ENCODE data around the gene SMYD3. TPM values are rescaled to one million over a fixed set of nuclear protein-coding genes. Genes with fewer than 3 reads are reported as not detected.

The SMYD3 gene
- total RNA-seq, 3 donors from 2014 or later (not counting 1 experiment from before 2014, with no cell fraction given), result 43.6 to 48.0 (median 46.1) TPM

GRCh38 chr1:246138781-246139180, 368.3 kb downstream of the SMYD3 start:
- no peak overlapping the region for H3K27ac Mint-ChIP-seq
- Histone ChIP-seq H3K36me3 (ENCODE audit: control insufficient read depth, insufficient read depth, low read length) (no peaks in the 10 kb centered on the region), H3K4me1 (ENCODE audit: control insufficient read depth, insufficient read depth, low read length) (no peaks in the 10 kb centered on the region), H3K9me3 (ENCODE audit: control insufficient read depth, insufficient read depth, low read length) (no peaks in the 10 kb centered on the region), H3K27ac (ENCODE audit: low read length) (no peak overlapping the region), H3K27me3 (ENCODE audit: control insufficient read depth, insufficient read depth, low read length) (no peaks in the 10 kb centered on the region), H3K4me3 (ENCODE audit: low read length) (no peak overlapping the region)
- intact Hi-C loops (cut with micrococcal nuclease), result no loop called here
- H3K4me3 Mint-ChIP-seq, result no peak overlapping the region
- ATAC-seq (no peak), DNase-seq (no peak)
- no peak for TF ChIP-seq CTCF (IDR thresholded peaks at IDR 0.05)
- no peaks in the 10 kb centered on the region for H3K36me3 Mint-ChIP-seq
- WGBS (ENCODE audit: insufficient coverage), result 100% methylated on average over 1 of the region's 2 CpGs
- H3K4me1 Mint-ChIP-seq, result no peaks in the 10 kb centered on the region
- no peaks in the 10 kb centered on the region for H3K27me3 Mint-ChIP-seq (ENCODE audit: low read depth in 2 of 2)
- no peaks in the 10 kb centered on the region for H3K9me3 Mint-ChIP-seq

- H3K4me1 Mint-ChIP-seq, result no peaks in the 10 kb centered on the region
- no peaks in the 10 kb centered on the region for H3K9me3 ChIP-seq (ENCODE audit: control insufficient read depth, insufficient read depth, low read length)
- no peaks in the 10 kb centered on the region for H3K36me3 ChIP-seq (ENCODE audit: control insufficient read depth, insufficient read depth, low read length)
- ATAC-seq (no peak), DNase-seq (no peak)
- H3K27me3 Mint-ChIP-seq (ENCODE audit: low read depth in 2 of 2), result no peaks in the 10 kb centered on the region
- H3K27ac ChIP-seq (ENCODE audit: low read length), result no peak overlapping the region
- no peaks in the 10 kb centered on the region for H3K27me3 ChIP-seq (ENCODE audit: control insufficient read depth, insufficient read depth, low read length)
- no peak for TF ChIP-seq CTCF (IDR thresholded peaks at IDR 0.05)
- H3K4me1 ChIP-seq (ENCODE audit: control insufficient read depth, insufficient read depth, low read length), result no peaks in the 10 kb centered on the region
- H3K4me3 ChIP-seq (ENCODE audit: low read length), result no peak overlapping the region
- no peak overlapping the region for H3K27ac Mint-ChIP-seq
- intact Hi-C loops (cut with micrococcal nuclease), result no loop called here
- no peak overlapping the region for H3K4me3 Mint-ChIP-seq
- no peaks in the 10 kb centered on the region for H3K36me3 Mint-ChIP-seq
- no peaks in the 10 kb centered on the region for H3K9me3 Mint-ChIP-seq
Observed at GRCh38 chr1:246136477-246136876, 370.6 kb downstream of the SMYD3 start.

GRCh38 chr1:246134789-246135188, 372.3 kb downstream of the SMYD3 start:
- Histone ChIP-seq H3K27ac (ENCODE audit: low read length) (no peak overlapping the region), H3K36me3 (ENCODE audit: control insufficient read depth, insufficient read depth, low read length) (no peaks in the 10 kb centered on the region), H3K27me3 (ENCODE audit: control insufficient read depth, insufficient read depth, low read length) (no peaks in the 10 kb centered on the region), H3K9me3 (ENCODE audit: control insufficient read depth, insufficient read depth, low read length) (no peaks in the 10 kb centered on the region), H3K4me1 (ENCODE audit: control insufficient read depth, insufficient read depth, low read length) (no peaks in the 10 kb centered on the region), H3K4me3 (ENCODE audit: low read length) (no peak overlapping the region)
- H3K27me3 Mint-ChIP-seq (ENCODE audit: low read depth in 2 of 2), result no peaks in the 10 kb centered on the region
- intact Hi-C loops (cut with micrococcal nuclease), result no loop called here
- 80% methylated on average over 1 of the region's 1 CpG for WGBS (ENCODE audit: insufficient coverage)
- no peak overlapping the region for H3K27ac Mint-ChIP-seq
- H3K36me3 Mint-ChIP-seq, result no peaks in the 10 kb centered on the region
- TF ChIP-seq CTCF (IDR thresholded peaks at IDR 0.05), result no peak
- DNase-seq (no peak), ATAC-seq (no peak)
- no peaks in the 10 kb centered on the region for H3K9me3 Mint-ChIP-seq
- no peak overlapping the region for H3K4me3 Mint-ChIP-seq
- peaks cover 0 to 5% of the 10 kb centered on the region in 2 donors for H3K4me1 Mint-ChIP-seq

GRCh38 chr1:246131095-246131494, 376.0 kb downstream of the SMYD3 start:
- H3K27me3 ChIP-seq (ENCODE audit: control insufficient read depth, insufficient read depth, low read length), result no peaks in the 10 kb centered on the region
- no peak for TF ChIP-seq CTCF (IDR thresholded peaks at IDR 0.05)
- H3K9me3 Mint-ChIP-seq, result no peaks in the 10 kb centered on the region
- H3K27ac ChIP-seq (ENCODE audit: low read length), result no peak overlapping the region
- no peak overlapping the region for H3K4me3 Mint-ChIP-seq
- intact Hi-C loops (cut with micrococcal nuclease), result no loop called here
- H3K4me1 ChIP-seq (ENCODE audit: control insufficient read depth, insufficient read depth, low read length), result no peaks in the 10 kb centered on the region
- H3K9me3 ChIP-seq (ENCODE audit: control insufficient read depth, insufficient read depth, low read length), result no peaks in the 10 kb centered on the region
- WGBS (ENCODE audit: insufficient coverage), result no CpG with 5 or more reads among the region's 1 CpG
- no peak overlapping the region for H3K4me3 ChIP-seq (ENCODE audit: low read length)
- H3K36me3 ChIP-seq (ENCODE audit: control insufficient read depth, insufficient read depth, low read length), result no peaks in the 10 kb centered on the region
- ATAC-seq, result no peak
- DNase-seq, result no peak
- H3K27ac Mint-ChIP-seq, result no peak overlapping the region
- no peaks in the 10 kb centered on the region for H3K36me3 Mint-ChIP-seq
- H3K27me3 Mint-ChIP-seq (ENCODE audit: low read depth in 2 of 2), result no peaks in the 10 kb centered on the region
- H3K4me1 Mint-ChIP-seq, result peaks cover 0 to 5% of the 10 kb centered on the region in 2 donors

Measured in natural killer cell (primary cell).